Adrenal gland (tissue), 12 donors: ENCODE measurements around the gene SRPRB. TPM values are rescaled to one million over a fixed set of nuclear protein-coding genes. Genes with fewer than 3 reads are reported as not detected.

Source experiments
- DNase-seq, 7 donors: peaks; one replicate each; pipeline ENCODE4 v3.0.0-alpha.2; 2019 to 2020
- H3K27ac ChIP-seq, 5 donors: fragments of 200-600 bp; sonication (generic) in 4 of 5; 1 replicate in 3 of 5; 2 replicates in 2 of 5; pipeline versions ENCODE4 v1.5.1 to v1.8.0; 2016 to 2020; ENCODE audit warnings: mild to moderate bottlenecking in 1 of 5
- H3K27me3 ChIP-seq: fragments of 200-600 bp; 2 replicates; pipeline ENCODE4 v1.8.0; 2021
- H3K36me3 ChIP-seq, 2 donors: fragments of 200-600 bp; replicated peaks in 1 of 2; 1 replicate in 1 of 2; 2 replicates in 1 of 2; pipeline versions ENCODE4 v1.5.1 to v1.8.0; 2018 to 2022
- H3K4me1 ChIP-seq, 2 donors: fragments of 200-600 bp; replicated peaks in 1 of 2; 1 replicate in 1 of 2; 2 replicates in 1 of 2; pipeline versions ENCODE4 v1.5.1 to v1.8.0; 2018 to 2021
- H3K4me3 ChIP-seq, 4 donors: fragments of 200-600 bp; sonication (generic) in 3 of 4; one replicate each; pipeline ENCODE4 v1.5.1; 2016 to 2018
- H3K9me3 ChIP-seq, 3 donors: fragments of 200-600 bp; sonication (generic) in 1 of 3; replicated peaks in 1 of 3; 1 replicate in 2 of 3; 2 replicates in 1 of 3; pipeline versions ENCODE4 v1.5.1 to v1.8.0; 2016 to 2021
- POLR2A ChIP-seq, 2 donors: fragments of 450-650 bp; IDR thresholded peaks; one replicate each; pipeline ENCODE4 v1.6.1; 2017; ENCODE audit warnings: antibody characterized with exemption in 2 of 2, mild to moderate bottlenecking in 2 of 2, moderate library complexity in 1 of 2
- WGBS, 4 donors: extraction: QIAGEN DNeasy Blood & Tissue Kit in 2 of 4; methylation state at CpG; one replicate each; pipeline versions ENCODE4 v1.1.5 to v1.1.7; 2013 to 2017; 5-methylcytosine and 5-hydroxymethylcytosine counted together
- intact Hi-C, 2 donors: fragments of 100-400 bp; cut with DNase I; formaldehyde crosslinking; loops; one replicate each; pipeline versions ENCODE4 v1.14.1 to v1.15.0; 2022 to 2023
- polyA plus RNA-seq, 3 donors: library from polyadenylated mRNA; stranded (reverse); fragments of 200-250 nt in 2 of 3; fragments of 350-450 nt in 1 of 3; fragmentation: Illumina TruSeq in 1 of 3; extraction: RNeasy Lipid Tissue Mini Kit (QIAGEN cat#74804) in 1 of 3; gene quantifications; one replicate each; pipeline ENCODE4 v1.2.3, GENCODE V29; 2013 to 2014
- total RNA-seq, 9 donors: library from RNA; depleted of rRNA in 4 of 9; stranded (reverse); fragments of >200 nt in 4 of 9; fragments of 120-200 nt in 1 of 9; fragmentation: NEBNext Ultra II Directional in 1 of 9; extraction: Animal tissue kit (Norgen Biotek cat#: 25700) in 1 of 9; gene quantifications; one replicate each; pipeline versions ENCODE4 v1.1.0 to v1.2.4, GENCODE V29; 2013 to 2023
- TF ChIP-seq, protein P1 (sequence below), 6 experiments: fragments of 450-650 bp in 4 of 6; fragments of 200-600 bp in 2 of 6; sonication (generic) in 1 of 6; IDR thresholded peaks; 1 replicate in 5 of 6; 2 replicates in 1 of 6; pipeline versions ENCODE4 v1.5.1 to v1.8.0; 2016 to 2021; ENCODE audit warnings: antibody characterized with exemption in 6 of 6, mild to moderate bottlenecking in 2 of 6, moderate library complexity in 1 of 6
- donor health status: healthy with polysubstance abuse.
- donor health status: Bipolar disorder and iron deficiency.
- donor health status: DM: yes; HTN: yes; CAD: no.
- donor health status: DM: no; HTN: no; CAD: no.
- donor health status: DM: no; HTN: no; CAD: no.
- donor health status: DM: yes; HTN: yes; CAD: no.

SRPRB gene
- total and polyA plus RNA-seq, 12 donors, result 13.0 to 177 (median 48.7) TPM

DNA sequence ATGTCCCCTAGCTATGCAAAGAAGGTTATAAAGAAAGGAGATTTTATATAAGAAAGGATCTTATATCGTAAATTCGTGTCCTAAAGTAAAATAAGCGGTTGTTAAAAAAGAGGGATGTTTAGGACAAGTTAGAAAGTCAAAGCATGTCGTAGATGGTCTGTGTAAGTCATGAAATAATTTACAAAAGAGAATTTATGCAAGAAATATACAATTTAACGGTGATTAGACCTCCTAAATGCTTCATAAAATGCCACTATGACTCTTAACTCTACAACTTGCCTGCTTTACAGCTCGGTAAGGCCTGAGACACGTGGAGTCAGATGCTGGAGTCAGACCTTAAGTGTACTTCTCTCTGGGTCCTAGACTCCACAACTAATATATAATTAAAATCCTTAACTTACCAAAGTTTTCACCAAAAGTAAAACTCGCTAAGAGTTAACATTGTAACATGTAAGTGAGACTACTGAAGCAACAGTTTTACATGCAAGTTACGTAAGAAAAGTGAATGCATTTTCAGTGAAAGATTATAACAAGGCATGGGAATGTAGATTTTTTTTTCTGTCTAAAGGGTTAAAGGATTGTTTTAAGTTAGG lies 13.3 kb upstream of the SRPRB start:
- peaks cover 0 to 5% (median 0%) of the 10 kb centered on the region in 3 donors for H3K9me3 ChIP-seq
- no peak for TF ChIP-seq POLR2A (IDR thresholded peaks at IDR 0.05)
- TF ChIP-seq, protein P1, sequence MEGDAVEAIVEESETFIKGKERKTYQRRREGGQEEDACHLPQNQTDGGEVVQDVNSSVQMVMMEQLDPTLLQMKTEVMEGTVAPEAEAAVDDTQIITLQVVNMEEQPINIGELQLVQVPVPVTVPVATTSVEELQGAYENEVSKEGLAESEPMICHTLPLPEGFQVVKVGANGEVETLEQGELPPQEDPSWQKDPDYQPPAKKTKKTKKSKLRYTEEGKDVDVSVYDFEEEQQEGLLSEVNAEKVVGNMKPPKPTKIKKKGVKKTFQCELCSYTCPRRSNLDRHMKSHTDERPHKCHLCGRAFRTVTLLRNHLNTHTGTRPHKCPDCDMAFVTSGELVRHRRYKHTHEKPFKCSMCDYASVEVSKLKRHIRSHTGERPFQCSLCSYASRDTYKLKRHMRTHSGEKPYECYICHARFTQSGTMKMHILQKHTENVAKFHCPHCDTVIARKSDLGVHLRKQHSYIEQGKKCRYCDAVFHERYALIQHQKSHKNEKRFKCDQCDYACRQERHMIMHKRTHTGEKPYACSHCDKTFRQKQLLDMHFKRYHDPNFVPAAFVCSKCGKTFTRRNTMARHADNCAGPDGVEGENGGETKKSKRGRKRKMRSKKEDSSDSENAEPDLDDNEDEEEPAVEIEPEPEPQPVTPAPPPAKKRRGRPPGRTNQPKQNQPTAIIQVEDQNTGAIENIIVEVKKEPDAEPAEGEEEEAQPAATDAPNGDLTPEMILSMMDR (IDR thresholded peaks at IDR 0.05), result no peak
- no peak overlapping the region for H3K4me3 ChIP-seq
- WGBS, 4 donors, result 47 to 54% (median 47%) methylated on average over 9 of the region's 9 CpGs
- no peak overlapping the region for H3K27ac ChIP-seq
- no peaks in the 10 kb centered on the region for H3K36me3 ChIP-seq
- intact Hi-C loops, result no loop called here
- H3K4me1 ChIP-seq, result no peaks in the 10 kb centered on the region
- H3K27me3 ChIP-seq, result no peaks in the 10 kb centered on the region
- no peak for DNase-seq

DNA sequence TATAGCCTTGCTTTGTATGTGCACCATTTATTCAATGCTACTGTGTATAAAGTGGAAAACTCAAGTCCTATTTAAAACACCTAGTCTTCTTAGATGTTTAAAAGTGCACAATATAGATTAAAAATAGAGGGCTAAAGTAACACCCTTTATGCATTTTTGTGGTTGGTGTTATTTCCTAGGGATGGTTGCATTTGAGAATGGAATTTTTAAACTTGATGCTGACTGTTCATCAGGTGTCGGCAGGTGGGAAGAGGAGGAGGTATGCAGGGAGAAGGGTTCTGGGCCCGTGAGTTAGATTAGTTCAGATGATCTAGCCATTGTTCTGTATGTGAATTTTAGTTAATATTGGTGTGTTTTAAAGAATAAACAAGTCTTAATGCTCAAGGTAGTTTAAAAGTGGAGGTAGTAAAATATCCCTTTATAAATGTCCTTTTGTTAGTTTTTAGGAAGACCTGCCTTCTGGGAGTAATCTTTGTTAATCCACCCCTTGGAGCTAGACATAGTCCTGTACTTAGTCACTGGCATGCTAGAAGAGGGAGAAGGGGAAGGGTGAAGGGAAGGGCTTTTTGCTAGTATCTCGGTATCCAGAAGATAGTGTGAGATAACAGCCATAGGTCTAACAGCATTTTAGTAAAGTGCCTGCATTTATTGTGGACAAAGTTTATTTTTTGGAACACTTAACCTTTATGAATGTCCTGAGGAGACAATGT lies 8.1 kb upstream of the SRPRB start:
- no peak for DNase-seq
- 75 to 88% (median 82%) methylated on average over 3 of the region's 3 CpGs for WGBS, 4 donors
- H3K4me3 ChIP-seq, result no peak overlapping the region
- TF ChIP-seq, protein P1 (IDR thresholded peaks at IDR 0.05), result no peak
- TF ChIP-seq POLR2A (IDR thresholded peaks at IDR 0.05), result no peak
- peaks cover 0 to 5% (median 0%) of the 10 kb centered on the region in 3 donors for H3K9me3 ChIP-seq
- no peaks in the 10 kb centered on the region for H3K27me3 ChIP-seq
- H3K27ac ChIP-seq, result no peak overlapping the region
- H3K36me3 ChIP-seq, result no peaks in the 10 kb centered on the region
- intact Hi-C loops, result no loop called here
- H3K4me1 ChIP-seq, result no peaks in the 10 kb centered on the region

DNA sequence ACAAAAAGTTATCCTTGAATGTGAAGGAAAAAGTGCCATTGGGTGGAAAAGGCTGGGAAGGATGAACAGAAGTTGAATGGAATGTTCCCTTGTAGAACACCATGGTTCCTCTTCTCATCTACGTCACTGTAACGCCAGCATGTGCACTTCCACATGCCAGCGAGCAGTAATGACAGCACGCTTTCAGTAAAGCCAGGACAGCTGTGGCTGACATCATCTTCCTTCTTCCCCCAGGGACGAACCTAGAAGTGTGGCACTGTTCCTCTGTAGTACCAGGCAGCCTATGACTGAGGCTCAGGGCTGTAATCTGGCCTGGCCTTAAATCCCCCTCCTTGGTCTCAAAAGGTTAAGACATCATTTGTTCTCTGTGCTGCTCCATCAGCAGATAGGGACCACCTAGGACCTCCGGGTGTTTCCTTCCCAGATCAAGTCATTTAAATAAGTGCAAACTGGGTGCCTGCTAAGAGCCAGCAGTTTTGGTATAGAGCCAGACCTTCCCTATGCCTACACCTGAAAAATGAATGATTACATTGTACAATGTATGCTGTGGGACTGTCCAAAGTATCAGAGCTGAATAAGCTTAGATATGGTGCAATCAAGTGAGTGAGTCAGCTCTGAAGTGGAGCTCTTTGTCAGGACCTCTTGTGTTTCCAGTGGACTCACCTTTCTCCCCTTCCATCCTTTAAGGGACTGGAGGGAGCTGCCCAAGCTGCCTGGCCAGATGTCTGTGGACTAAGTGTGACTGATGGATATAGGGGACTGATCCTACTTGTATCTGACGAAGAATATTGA lies 5.6 kb upstream of the SRPRB start:
- H3K36me3 ChIP-seq, result no peaks in the 10 kb centered on the region
- H3K9me3 ChIP-seq, result no peaks in the 10 kb centered on the region
- no peaks in the 10 kb centered on the region for H3K27me3 ChIP-seq
- intact Hi-C loops, result no loop called here
- H3K4me1 ChIP-seq, result no peaks in the 10 kb centered on the region
- no peak for TF ChIP-seq POLR2A (IDR thresholded peaks at IDR 0.05)
- TF ChIP-seq, protein P1 (IDR thresholded peaks at IDR 0.05), result no peak
- no peak overlapping the region for H3K27ac ChIP-seq
- DNase-seq, result peak in 2 of 7 donors; percentile 19 to 36
- 52 to 61% (median 56%) methylated on average over 7 of the region's 7 CpGs for WGBS, 4 donors
- H3K4me3 ChIP-seq, result no peak overlapping the region

DNA sequence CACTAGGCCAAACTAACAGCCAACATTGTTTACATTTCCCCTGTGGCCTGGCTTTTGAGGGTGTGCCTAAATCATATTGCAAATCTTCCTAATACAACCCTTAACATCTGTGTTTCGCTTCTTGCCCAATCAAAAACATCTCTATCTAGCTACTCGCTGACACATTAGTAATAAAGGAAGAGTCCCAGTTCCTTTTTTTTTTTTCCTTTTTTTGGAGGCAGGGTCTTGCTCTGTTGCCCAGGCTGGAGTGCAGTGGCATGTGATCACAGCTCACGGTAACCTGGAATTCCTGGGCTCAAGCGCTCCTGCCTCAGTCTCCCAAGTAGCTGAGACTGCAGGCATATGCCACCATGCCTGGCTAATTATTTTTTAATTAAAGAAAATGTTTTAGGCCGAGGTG lies 2.1 kb upstream of the SRPRB start:
- TF ChIP-seq, protein P1 (IDR thresholded peaks at IDR 0.05), result no peak
- no peak for TF ChIP-seq POLR2A (IDR thresholded peaks at IDR 0.05)
- no peak for DNase-seq
- H3K9me3 ChIP-seq, result no peaks in the 10 kb centered on the region
- 71 to 88% (median 79%) methylated on average over 4 to 5 of the region's 5 CpGs for WGBS, 4 donors
- intact Hi-C loops, result no loop called here
- no peaks in the 10 kb centered on the region for H3K36me3 ChIP-seq
- no peak overlapping the region for H3K4me3 ChIP-seq
- peaks cover 10 to 11% of the 10 kb centered on the region in 2 donors for H3K4me1 ChIP-seq
- H3K27ac ChIP-seq, result no peak overlapping the region
- no peaks in the 10 kb centered on the region for H3K27me3 ChIP-seq
